HG03045 (cell line): ENCODE results near the gene RNF6.

Experiments
- ATAC-seq: cut with Tn5 transposase; IDR thresholded peaks from one replicate; pipeline ENCODE4 v1.9.1; 2021; ENCODE audit warnings: mild to moderate bottlenecking, moderate library complexity; ENCODE audit not compliant: unreplicated experiment

Gene RNF6

DNA sequence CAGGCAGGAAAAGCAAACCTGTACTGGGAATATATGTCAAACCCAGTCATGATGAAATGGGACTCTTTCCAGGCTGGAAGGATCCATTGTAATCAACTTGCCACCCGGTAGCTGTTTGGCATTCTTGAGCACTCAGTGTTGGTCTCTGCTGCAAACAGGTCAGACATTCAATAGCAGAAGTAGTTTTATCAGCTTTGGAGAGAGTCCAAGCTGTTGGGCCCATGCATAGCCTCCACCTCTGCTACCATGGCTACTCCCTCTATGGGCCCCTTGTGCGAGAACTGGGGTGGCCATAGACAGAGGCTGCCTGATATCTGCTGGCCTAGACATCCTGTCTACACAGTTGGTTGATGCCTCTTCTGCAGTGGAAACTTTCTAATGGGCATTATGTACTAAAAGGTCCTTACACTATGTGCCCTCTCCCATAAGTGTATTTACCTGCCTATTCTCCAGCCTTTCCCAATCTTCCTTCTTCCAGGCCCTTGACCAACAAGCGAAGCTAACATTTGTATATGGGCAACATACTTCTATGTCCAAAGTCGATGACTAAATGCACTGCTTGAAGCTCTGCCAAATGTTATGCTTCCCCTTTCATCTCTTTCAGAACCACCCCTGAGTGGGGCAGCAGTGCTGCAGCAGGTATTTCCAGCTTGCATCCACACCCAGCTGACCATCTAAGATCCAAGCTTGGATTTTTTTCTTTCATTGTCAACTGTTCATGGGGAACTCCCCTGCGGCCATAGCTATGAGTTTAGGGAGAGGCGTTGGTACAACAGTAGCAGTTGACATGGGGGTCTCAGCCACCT lies 5.3 kb upstream of the RNF6 start:
- ATAC-seq: no peak

- ATAC-seq: no peak
These were observed 3.9 kb upstream of the RNF6 start for GRCh38 chr13:26225896-26226617.

- ATAC-seq: peak; percentile 39
These were observed 469 bp upstream of the RNF6 start for GRCh38 chr13:26222520-26223046.

DNA sequence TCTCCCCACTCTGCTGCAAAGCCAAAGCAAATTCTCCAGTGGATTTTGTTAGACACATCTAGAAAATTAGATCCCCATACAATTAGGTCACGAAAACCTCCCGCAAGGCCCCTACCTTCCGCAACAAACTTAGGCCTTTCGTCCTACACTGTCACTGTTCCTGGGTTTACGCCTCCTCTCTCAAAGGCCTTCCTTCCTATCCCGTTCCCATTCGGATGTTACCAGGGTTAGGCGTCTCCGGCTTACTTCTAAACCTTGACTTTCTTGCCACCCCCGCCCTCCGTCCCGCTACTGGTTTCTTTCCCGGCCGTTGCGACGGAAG lies 754 bp downstream of the RNF6 start:
- peak; percentile 31 for ATAC-seq

DNA sequence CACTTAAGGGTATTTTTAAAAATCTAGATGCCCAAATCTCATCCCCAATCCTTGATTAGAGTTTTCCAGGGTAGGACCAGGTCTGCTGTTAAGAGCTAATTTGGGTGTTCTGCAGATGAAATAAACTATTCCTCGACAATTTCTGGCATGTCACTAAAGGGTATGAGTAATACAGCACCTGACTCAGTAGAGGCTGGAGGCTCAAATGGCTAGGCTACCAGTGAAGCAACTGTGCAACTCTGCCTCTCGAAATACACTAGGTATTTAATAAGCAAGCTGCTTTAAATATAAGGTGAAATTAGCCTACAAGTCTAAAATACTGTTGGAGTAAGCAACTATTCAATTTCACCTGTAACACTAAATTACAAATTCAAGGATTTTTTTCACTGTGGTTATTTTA lies 1.5 kb downstream of the RNF6 start:
- ATAC-seq: no peak

DNA sequence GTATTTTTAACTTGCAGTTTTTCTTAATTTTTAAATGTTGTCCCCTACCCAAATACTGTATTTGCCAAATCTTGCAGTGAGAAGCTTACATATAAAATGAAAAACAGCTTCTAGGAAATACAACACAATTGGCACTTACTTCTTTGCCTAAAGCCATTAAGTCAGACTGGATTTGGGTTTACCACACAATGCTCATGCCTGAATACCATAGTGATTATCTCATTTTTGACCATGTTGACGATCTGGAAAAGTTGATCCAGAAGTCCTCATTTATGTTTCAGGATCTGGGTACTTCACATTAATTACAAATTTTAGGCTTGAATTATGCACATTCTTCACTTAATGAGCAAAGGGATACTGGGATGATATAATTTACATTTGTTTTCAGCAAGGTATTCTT lies 2.4 kb downstream of the RNF6 start:
- ATAC-seq: no peak

DNA sequence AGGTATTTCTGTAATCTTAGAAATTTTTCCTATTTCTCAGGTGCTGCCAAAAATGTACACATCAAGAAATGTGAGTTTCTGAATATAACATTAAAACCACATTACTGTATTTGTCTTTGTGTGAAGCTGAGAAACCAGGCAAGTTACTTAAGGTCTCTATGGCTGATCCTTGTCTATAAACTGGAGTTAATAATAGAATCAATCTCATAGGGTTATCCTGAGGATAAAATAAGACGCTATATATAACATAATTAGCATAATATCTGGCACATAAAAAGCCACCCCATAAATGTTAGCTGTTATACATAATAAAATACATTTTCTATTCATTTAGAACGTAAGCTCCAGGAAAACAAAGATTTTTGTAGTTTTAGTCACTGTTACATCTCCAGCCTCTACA lies 6.1 kb downstream of the RNF6 start:
- ATAC-seq: no peak

DNA sequence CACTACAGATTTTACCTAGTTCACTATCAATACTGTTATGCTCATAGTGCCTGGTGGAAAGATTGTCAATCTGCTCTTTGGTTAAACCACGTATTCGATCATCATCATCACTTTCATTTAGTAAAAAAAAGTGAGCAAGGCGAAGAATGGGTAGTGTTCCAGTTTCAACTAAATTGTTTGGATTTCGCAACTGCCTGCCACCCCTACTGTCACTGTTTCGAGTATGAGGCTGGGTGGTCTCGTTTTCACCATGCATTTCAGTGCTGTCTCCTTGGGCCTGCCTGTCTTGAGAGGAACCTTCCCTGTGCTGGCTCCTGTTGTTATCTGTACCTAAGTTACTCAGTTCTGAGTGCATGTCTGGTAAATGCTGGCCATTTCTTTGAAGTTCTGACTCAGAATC lies 8.1 kb downstream of the RNF6 start:
- no peak for ATAC-seq

DNA sequence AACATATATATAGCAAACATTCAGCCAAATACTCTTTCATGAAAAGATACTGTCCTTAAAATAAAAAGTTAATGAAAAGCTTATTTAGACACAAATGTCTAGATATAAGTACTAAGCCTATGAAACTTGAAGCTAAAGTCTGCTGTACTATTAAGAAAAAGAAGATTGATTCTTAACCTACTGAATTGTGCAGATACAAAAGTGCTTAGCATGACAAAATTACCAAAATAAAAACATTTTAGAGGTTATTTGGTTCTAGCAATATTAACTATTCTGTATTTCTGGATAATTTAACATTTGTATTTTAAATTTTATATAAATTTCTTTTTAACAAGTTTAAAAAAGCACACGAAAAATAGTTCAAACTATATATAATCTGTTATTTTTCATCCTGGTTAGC lies 8.8 kb downstream of the RNF6 start:
- no peak for ATAC-seq

DNA sequence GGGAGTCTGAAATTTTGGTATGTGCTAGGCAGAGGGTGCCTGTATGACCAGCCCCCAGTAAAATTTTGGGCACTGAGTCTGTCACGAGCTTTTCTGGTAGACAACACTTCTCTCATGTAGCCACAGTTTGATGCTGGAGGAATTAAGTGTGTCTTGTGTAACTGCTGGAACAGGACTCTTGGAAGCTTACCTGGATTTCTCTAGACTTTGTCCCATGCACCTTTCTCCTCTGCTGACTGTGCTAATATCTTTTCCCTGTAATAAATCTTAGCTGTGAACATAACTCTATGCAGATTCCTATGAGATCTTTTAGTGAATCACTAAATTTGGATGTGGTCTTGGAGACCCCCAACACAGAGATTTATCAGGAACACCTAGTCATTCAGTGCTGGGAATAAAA lies 13.8 kb downstream of the RNF6 start:
- ATAC-seq: no peak

DNA sequence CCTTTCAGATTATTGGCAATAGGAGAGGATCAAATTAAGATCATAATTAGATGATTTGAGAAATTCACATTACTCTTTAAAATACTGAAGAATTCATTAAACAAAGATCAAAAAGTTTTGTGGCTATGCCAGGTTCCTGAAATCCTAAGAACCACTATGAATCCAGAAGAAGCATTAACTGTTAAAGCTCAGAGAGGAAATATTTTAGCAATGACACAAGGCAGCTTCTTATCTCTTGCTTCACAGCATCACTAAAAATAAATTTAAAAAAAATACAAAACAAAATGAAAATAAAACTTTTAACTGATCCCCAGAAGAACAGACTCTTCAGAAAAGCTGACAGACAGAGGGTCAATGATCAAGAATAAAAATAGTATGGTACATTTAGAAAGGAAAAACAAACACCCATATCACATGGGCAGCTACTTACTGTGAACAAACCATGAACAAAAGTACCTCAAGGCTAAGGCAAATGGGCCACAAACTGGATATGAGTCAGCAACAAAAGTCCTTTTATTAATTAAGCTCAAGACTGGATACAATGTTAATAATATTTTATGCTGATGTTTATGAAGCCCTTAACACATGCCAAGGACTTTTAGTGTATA lies 19.6 kb downstream of the RNF6 start:
- no peak for ATAC-seq

GRCh38 chr13:26200811-26201210 lies 21.3 kb downstream of the RNF6 start:
- ATAC-seq: no peak

DNA sequence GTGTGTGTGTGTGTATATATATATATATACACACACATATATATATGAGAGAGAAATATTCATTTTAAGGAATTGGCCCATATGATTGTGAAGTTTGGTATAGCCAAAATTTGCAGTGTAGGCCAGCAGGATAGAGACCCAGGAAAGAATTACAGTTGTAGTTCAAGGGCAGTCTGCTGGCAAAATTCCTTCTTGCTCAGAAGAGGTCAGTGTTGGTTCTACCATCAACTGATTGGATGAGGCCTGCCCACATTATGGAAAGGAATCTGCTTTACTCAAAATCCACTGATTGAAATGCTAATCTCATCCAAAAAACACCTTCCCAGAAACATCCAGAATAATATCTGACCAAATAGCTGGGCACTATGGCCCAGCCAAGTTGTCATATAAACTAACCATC lies 24.0 kb downstream of the RNF6 start:
- ATAC-seq: no peak

DNA sequence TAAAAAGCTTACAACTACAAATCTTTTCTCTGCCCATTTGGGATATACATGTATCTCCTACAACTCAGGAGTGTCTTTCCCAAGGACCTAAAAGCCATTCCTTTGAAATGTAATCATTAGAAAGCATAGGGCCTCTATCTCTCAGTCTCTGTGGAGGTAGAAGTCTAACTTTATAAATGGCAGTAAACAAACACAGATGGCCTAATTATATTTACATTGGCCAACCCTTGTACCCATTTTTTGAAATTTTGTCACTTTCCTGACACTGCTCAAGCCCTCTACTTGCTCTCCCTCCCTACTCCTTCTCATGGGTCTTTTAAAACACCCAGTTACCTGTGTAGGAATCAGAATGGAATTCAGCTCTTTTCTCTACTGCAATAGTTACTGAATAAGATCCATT lies 24.8 kb downstream of the RNF6 start:
- no peak for ATAC-seq

- ATAC-seq: no peak
These were observed 35.1 kb downstream of the RNF6 start for GRCh38 chr13:26186995-26187394.

GRCh38 chr13:26186118-26186870 lies 35.8 kb downstream of the RNF6 start:
- peak; percentile 85 for ATAC-seq

DNA sequence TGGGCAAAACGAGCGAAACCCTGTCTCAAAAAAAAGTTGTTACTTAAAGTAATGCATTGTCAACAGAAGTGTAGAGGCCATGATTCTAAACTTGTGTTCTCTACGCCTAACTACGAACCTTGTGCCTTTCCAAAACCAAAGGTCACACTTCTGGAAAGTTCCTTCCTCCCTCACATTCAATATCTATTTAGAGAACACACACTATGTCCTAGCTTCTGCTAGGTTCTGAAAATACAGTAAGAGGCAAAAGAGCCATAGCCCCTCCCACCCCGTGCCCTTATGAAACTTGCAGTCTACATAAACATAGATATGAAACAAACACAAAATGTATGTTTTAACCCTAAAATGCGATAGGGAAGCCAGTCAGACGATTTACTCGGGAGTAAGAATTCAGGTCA lies 36.4 kb downstream of the RNF6 start:
- ATAC-seq: peak; percentile 8

DNA sequence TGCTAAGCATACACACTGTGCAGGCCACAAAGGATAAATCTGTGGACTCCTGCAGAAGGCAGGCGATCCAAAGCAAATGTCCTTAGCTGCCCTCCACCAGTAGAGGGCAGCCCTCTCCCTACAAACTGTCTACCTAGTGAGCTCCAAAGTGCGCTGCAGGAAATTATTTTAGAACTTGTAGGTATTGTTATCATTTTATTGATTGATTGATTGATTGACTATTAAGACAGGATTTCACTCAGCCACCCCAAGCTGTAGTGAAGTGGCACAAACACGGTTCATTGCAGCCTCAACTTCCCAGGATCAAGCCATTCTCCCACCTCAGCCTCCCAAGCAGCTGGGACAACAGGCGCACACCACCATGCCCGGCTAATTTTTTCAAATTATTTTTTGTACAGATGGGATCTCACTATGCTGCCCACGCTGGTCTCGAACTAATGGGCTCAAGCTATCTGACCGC lies 37.3 kb downstream of the RNF6 start:
- peak; percentile 32 for ATAC-seq

DNA sequence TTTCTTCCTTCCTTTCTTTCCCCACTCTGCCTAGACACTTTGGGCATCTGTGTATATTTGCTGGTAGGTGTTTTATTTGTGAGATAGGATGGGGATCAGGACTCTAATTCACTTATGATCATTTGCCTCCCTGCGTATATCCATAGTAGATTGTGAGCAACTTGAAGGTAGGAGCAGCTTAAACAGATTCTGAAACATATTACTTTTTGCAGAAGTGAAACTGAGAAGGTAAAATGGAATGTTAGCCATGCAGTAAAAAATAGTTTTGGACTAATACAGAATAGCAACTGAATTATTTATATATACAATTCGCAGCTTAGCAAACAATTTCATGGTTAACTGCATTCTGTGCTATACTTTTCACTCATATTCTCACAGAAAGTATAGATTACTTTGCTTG lies 38.7 kb downstream of the RNF6 start:
- ATAC-seq: no peak

- ATAC-seq: no peak
These were observed 42.8 kb downstream of the RNF6 start for GRCh38 chr13:26179344-26179743.

DNA sequence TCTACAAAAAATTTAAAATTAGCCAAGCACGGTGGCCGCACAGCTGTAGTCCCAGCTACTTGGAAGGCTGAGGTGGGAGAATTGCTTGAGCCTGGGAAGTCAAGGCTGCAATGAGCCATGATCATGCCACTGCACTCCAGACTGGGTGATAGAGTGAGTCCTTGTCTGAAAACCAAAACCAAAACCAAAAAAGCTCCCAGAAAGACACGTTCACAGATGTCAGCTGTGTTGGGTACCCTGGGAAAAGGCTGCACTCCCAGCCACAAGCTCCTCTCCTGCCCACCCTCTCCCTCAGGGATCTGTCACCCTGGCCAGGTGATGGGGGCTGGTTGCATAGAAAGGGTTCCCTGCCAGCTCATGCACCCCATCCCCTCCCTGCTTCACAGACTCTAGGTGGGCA lies 53.3 kb downstream of the RNF6 start:
- ATAC-seq: no peak
